Measurements from ENCODE around the gene CYP39A1. TPM values are rescaled to one million over a fixed set of nuclear protein-coding genes. Genes with fewer than 3 reads are reported as not detected.

The CYP39A1 gene
- total RNA-seq, 1 donor from 2014 or later, result 5.4 TPM

- Histone ChIP-seq H3K4me1 (no peaks in the 10 kb centered on the region), H3K27ac (replicated peaks) (no peak overlapping the region), H3K36me3 (no peaks in the 10 kb centered on the region), H3K4me3 (no peak overlapping the region), H3K27me3 (ENCODE audit: low read depth) (no peaks in the 10 kb centered on the region), H3K9me3 (replicated peaks) (no peaks in the 10 kb centered on the region)
- DNase-seq, result no peak
- TF ChIP-seq CTCF (IDR thresholded peaks at IDR 0.05; ENCODE audit: borderline replicate concordance), result no peak
- intact Hi-C loops (cut with micrococcal nuclease), result no loop called here
These were observed 88.7 kb downstream of the CYP39A1 start for GRCh38 chr6:46563924-46564323.

- intact Hi-C loops (cut with micrococcal nuclease), result no loop called here
- no peak for DNase-seq
- Histone ChIP-seq H3K4me1 (no peaks in the 10 kb centered on the region), H3K27me3 (ENCODE audit: low read depth) (no peaks in the 10 kb centered on the region), H3K4me3 (no peak overlapping the region), H3K27ac (replicated peaks) (no peak overlapping the region), H3K36me3 (no peaks in the 10 kb centered on the region), H3K9me3 (replicated peaks) (no peaks in the 10 kb centered on the region)
- no peak for TF ChIP-seq CTCF (IDR thresholded peaks at IDR 0.05; ENCODE audit: borderline replicate concordance)
These were observed 96.6 kb downstream of the CYP39A1 start for GRCh38 chr6:46556053-46556452.

DNA sequence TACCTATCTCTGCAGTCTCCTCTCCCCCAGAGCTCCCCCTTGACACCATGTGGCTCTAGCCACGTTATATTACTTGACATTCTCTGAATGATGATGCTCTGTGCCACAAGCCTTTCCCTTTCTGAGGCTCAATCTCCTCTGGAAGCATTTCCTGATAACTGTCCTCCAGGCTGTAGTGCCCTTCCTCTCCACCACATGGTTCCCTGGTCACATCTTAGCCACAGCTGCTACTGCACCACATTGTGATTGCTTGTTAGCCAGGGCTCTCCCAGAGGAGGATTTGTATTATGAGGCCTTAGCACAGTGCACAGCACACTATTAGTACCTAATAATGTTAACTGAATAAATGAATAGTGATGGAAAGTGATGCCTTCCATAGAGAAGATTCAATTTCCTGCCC, 97.5 kb downstream of the CYP39A1 start:
- no peak for TF ChIP-seq CTCF (IDR thresholded peaks at IDR 0.05; ENCODE audit: borderline replicate concordance)

DNA sequence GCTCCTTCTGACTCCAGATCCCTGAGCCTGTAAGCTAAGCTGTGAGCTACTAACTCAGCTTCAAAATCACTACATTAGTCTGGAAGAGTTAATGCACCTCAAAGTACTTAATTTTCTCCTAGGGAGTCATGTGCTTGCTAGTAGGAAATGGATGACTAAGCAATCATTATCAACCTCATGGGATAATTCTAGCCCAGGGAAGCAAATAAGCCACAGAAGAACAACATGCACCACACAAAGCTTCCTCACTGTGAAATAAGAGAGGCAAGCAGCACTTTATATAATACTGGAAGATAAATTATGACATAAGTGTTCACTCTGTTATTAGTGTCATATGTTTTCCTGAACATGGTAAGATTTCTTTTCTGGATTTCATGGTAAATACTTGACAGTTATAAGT, 103.5 kb downstream of the CYP39A1 start:
- H3K36me3 ChIP-seq, result no peaks in the 10 kb centered on the region
- no peak overlapping the region for H3K4me3 ChIP-seq
- no peak for DNase-seq
- H3K9me3 ChIP-seq (replicated peaks), result peaks cover 20% of the 10 kb centered on the region
- H3K27ac ChIP-seq (replicated peaks), result peak overlapping the region; percentile 11
- no peak for TF ChIP-seq CTCF (IDR thresholded peaks at IDR 0.05; ENCODE audit: borderline replicate concordance)
- peaks cover 7% of the 10 kb centered on the region for H3K4me1 ChIP-seq
- no peaks in the 10 kb centered on the region for H3K27me3 ChIP-seq (ENCODE audit: low read depth)
- intact Hi-C loops (cut with micrococcal nuclease), result no loop called here

More for the DNA sequence above, 97.5 kb downstream of the CYP39A1 start:
- intact Hi-C loops (cut with micrococcal nuclease), result no loop called here
- no peak for DNase-seq
- no peaks in the 10 kb centered on the region for H3K4me1 ChIP-seq
- H3K36me3 ChIP-seq, result no peaks in the 10 kb centered on the region
- no peak overlapping the region for H3K4me3 ChIP-seq
- no peaks in the 10 kb centered on the region for H3K9me3 ChIP-seq (replicated peaks)
- H3K27ac ChIP-seq (replicated peaks), result no peak overlapping the region
- no peaks in the 10 kb centered on the region for H3K27me3 ChIP-seq (ENCODE audit: low read depth)

- Histone ChIP-seq H3K4me3 (no peak overlapping the region), H3K4me1 (no peaks in the 10 kb centered on the region), H3K9me3 (replicated peaks) (peaks cover 38% of the 10 kb centered on the region), H3K36me3 (no peaks in the 10 kb centered on the region), H3K27ac (replicated peaks) (no peak overlapping the region), H3K27me3 (ENCODE audit: low read depth) (no peaks in the 10 kb centered on the region)
- no peak for DNase-seq
- intact Hi-C loops (cut with micrococcal nuclease), result no loop called here
- no peak for TF ChIP-seq CTCF (IDR thresholded peaks at IDR 0.05; ENCODE audit: borderline replicate concordance)
These were observed 111.1 kb downstream of the CYP39A1 start for GRCh38 chr6:46541556-46541955.

- Histone ChIP-seq H3K4me1 (no peaks in the 10 kb centered on the region), H3K4me3 (no peak overlapping the region), H3K9me3 (replicated peaks) (peaks cover 28% of the 10 kb centered on the region), H3K27me3 (ENCODE audit: low read depth) (no peaks in the 10 kb centered on the region), H3K36me3 (no peaks in the 10 kb centered on the region), H3K27ac (replicated peaks) (no peak overlapping the region)
- intact Hi-C loops (cut with micrococcal nuclease), result no loop called here
- DNase-seq, result no peak
- no peak for TF ChIP-seq CTCF (IDR thresholded peaks at IDR 0.05; ENCODE audit: borderline replicate concordance)
These were observed 112.8 kb downstream of the CYP39A1 start for GRCh38 chr6:46539866-46540265.

All from left ventricle myocardium inferior (tissue), 1 donor.